Progenitor cell of endocrine pancreas (in vitro differentiated cells): ENCODE data around the gene MSANTD1. TPM values are rescaled to one million over a fixed set of nuclear protein-coding genes. Genes with fewer than 3 reads are reported as not detected.

Experiments used
- DNase-seq: peaks from one replicate; pipeline ENCODE4 v3.0.0; 2021; ENCODE audit warnings: low spot score; ENCODE audit not compliant: unreplicated experiment
- H3K27ac Mint-ChIP-seq: 2 replicates; pipeline ENCODE4 v1.8.0; 2021; ENCODE audit warnings: mild to moderate bottlenecking, moderate library complexity, mixed read lengths
- H3K27me3 Mint-ChIP-seq: 2 replicates; pipeline ENCODE4 v1.8.0; 2021; ENCODE audit warnings: mixed read lengths
- H3K36me3 Mint-ChIP-seq: 2 replicates; pipeline ENCODE4 v1.8.0; 2022; ENCODE audit warnings: mixed read lengths; ENCODE audit not compliant: insufficient read depth
- H3K4me1 Mint-ChIP-seq: 2 replicates; pipeline ENCODE4 v1.8.0; 2021; ENCODE audit warnings: low read depth, mixed read lengths
- H3K4me3 Mint-ChIP-seq: 2 replicates; pipeline ENCODE4 v1.8.0; 2021; ENCODE audit warnings: low read depth, mild to moderate bottlenecking, moderate library complexity, mixed read lengths
- H3K9me3 Mint-ChIP-seq: 2 replicates; pipeline ENCODE4 v1.8.0; 2021; ENCODE audit warnings: low read depth, mixed read lengths
- CTCF ChIP-seq: fragments of 200-600 bp; sonication (generic); IDR thresholded peaks from one replicate; pipeline ENCODE4 v1.5.0; 2021; ENCODE audit warnings: antibody characterized with exemption, mild to moderate bottlenecking; ENCODE audit not compliant: unreplicated experiment
- total RNA-seq: library from RNA; stranded (reverse); gene quantifications from 2 replicates; pipeline ENCODE4 v1.2.1, GENCODE V29; 2021

MSANTD1 gene
- total RNA-seq, 1 donor from 2014 or later = 2.1 TPM

GRCh38 chr4:3269991-3270611 lies 21.1 kb downstream of the MSANTD1 start:
- TF ChIP-seq CTCF = no peak
- Mint-ChIP-seq H3K36me3 (peaks cover under 1% of the 10 kb centered on the region), H3K9me3 (peaks cover 3% of the 10 kb centered on the region), H3K4me1 (no peaks in the 10 kb centered on the region), H3K4me3 (no peak overlapping the region), H3K27ac (no peak overlapping the region), H3K27me3 (no peaks in the 10 kb centered on the region)
- DNase-seq = peak; percentile 7

- no peak for TF ChIP-seq CTCF
- no peak overlapping the region for H3K4me3 Mint-ChIP-seq
- H3K27ac Mint-ChIP-seq = no peak overlapping the region
- H3K27me3 Mint-ChIP-seq = no peaks in the 10 kb centered on the region
- peaks cover 3% of the 10 kb centered on the region for H3K9me3 Mint-ChIP-seq
- no peaks in the 10 kb centered on the region for H3K36me3 Mint-ChIP-seq
- no peaks in the 10 kb centered on the region for H3K4me1 Mint-ChIP-seq
- DNase-seq = no peak
Measured at GRCh38 chr4:3271131-3271530, 22.2 kb downstream of the MSANTD1 start.

- H3K27me3 Mint-ChIP-seq = no peaks in the 10 kb centered on the region
- peaks cover 9% of the 10 kb centered on the region for H3K36me3 Mint-ChIP-seq
- H3K4me1 Mint-ChIP-seq = no peaks in the 10 kb centered on the region
- no peak for DNase-seq
- H3K4me3 Mint-ChIP-seq = no peak overlapping the region
- no peak overlapping the region for H3K27ac Mint-ChIP-seq
- no peak for TF ChIP-seq CTCF
- H3K9me3 Mint-ChIP-seq = peaks cover 10% of the 10 kb centered on the region
Measured at GRCh38 chr4:3276986-3277385, 28.0 kb downstream of the MSANTD1 start.

GRCh38 chr4:3280466-3280865 lies 31.5 kb downstream of the MSANTD1 start:
- no peak for DNase-seq
- Mint-ChIP-seq H3K4me3 (no peak overlapping the region), H3K9me3 (peaks cover 7% of the 10 kb centered on the region), H3K4me1 (peaks cover 10% of the 10 kb centered on the region), H3K27me3 (peaks cover 7% of the 10 kb centered on the region), H3K36me3 (peaks cover 12% of the 10 kb centered on the region), H3K27ac (no peak overlapping the region)
- TF ChIP-seq CTCF = no peak

GRCh38 chr4:3283483-3283882 lies 34.5 kb downstream of the MSANTD1 start:
- DNase-seq = no peak
- H3K36me3 Mint-ChIP-seq = peaks cover 12% of the 10 kb centered on the region
- no peak for TF ChIP-seq CTCF
- peaks cover 11% of the 10 kb centered on the region for H3K27me3 Mint-ChIP-seq
- H3K4me3 Mint-ChIP-seq = no peak overlapping the region
- H3K27ac Mint-ChIP-seq = no peak overlapping the region
- H3K9me3 Mint-ChIP-seq = peaks cover 7% of the 10 kb centered on the region
- peaks cover 10% of the 10 kb centered on the region for H3K4me1 Mint-ChIP-seq
